LoVo (cell line): ENCODE results near the gene LRFN4.

Experiments
- DNase-seq: peaks from one replicate; pipeline ENCODE4 v3.0.0-alpha.2; 2016; ENCODE audit warnings: low spot score

The LRFN4 gene

GRCh38 chr11:66845143-66845875 lies 11.6 kb upstream of the LRFN4 start:
- no peak for DNase-seq

GRCh38 chr11:66845876-66846212 lies 11.0 kb upstream of the LRFN4 start:
- no peak for DNase-seq

GRCh38 chr11:66846671-66847091 lies 10.2 kb upstream of the LRFN4 start:
- no peak for DNase-seq

- no peak for DNase-seq
Observed at GRCh38 chr11:66847461-66848232, 9.2 kb upstream of the LRFN4 start.

- no peak for DNase-seq
Observed at GRCh38 chr11:66848671-66849500, 8.0 kb upstream of the LRFN4 start.

- no peak for DNase-seq
Observed at GRCh38 chr11:66849501-66850234, 7.2 kb upstream of the LRFN4 start.

- no peak for DNase-seq
Observed at GRCh38 chr11:66850235-66850587, 6.7 kb upstream of the LRFN4 start.

- no peak for DNase-seq
Observed at GRCh38 chr11:66850588-66851238, 6.2 kb upstream of the LRFN4 start.

GRCh38 chr11:66851239-66851596 lies 5.6 kb upstream of the LRFN4 start:
- no peak for DNase-seq

- DNase-seq: no peak
Observed at GRCh38 chr11:66851698-66852465, 5.0 kb upstream of the LRFN4 start.

- no peak for DNase-seq
Observed at GRCh38 chr11:66852466-66853241, 4.2 kb upstream of the LRFN4 start.

- no peak for DNase-seq
Observed at GRCh38 chr11:66853242-66854229, 3.3 kb upstream of the LRFN4 start.

GRCh38 chr11:66854231-66854661 lies 2.6 kb upstream of the LRFN4 start:
- no peak for DNase-seq

- no peak for DNase-seq
Observed at GRCh38 chr11:66854729-66855211, 2.1 kb upstream of the LRFN4 start.

- DNase-seq: peak; percentile 95
Observed at GRCh38 chr11:66855574-66856495, 1.0 kb upstream of the LRFN4 start.

- no peak for DNase-seq
Observed at GRCh38 chr11:66857234-66857926, 516 bp downstream of the LRFN4 start.

- no peak for DNase-seq
Observed at GRCh38 chr11:66857927-66858185, 992 bp downstream of the LRFN4 start.
